Measurements from ENCODE around the gene MOXD1.

The MOXD1 gene

DNA sequence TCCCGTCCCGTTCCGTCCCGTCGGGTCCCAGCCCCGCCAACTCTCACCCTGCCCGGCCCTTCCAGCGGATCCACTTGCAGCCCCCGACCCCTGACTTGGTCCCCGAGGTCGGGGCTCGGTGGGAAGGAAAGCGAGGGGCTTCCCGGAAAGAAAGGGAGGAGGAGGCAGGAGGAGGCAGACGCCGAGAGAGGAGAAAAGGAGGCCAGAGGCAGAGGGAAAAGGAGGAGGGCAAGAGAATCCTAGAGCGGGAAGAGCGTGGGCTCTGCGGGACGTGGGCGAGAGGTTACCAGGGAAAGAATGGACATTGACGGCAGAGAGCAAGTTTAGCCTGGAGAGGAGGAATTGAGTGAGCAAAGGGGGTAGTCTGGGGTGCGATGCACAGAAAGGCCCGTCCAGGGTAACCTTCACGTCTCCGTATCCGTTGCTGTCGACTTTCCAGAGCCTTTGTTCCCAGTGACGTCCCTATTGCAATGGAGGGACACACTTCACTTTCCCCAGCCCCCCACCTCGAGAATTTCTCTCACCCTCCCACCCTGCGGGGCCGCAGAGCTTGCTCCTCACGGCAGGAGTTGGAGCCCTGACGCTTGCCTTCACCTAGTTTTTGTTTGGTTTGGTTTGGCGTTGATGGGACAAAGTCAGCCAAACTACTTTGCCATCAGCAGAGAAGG is 477 bp upstream of the MOXD1 start:
- H4K20me1 ChIP-seq (ENCODE audit: insufficient read depth, low read length), result no peaks in the 10 kb centered on the region
- peaks cover 16% of the 10 kb centered on the region for H3K4me1 ChIP-seq (ENCODE audit: insufficient read depth, low read length, severe bottlenecking)
- TF ChIP-seq, protein P1, sequence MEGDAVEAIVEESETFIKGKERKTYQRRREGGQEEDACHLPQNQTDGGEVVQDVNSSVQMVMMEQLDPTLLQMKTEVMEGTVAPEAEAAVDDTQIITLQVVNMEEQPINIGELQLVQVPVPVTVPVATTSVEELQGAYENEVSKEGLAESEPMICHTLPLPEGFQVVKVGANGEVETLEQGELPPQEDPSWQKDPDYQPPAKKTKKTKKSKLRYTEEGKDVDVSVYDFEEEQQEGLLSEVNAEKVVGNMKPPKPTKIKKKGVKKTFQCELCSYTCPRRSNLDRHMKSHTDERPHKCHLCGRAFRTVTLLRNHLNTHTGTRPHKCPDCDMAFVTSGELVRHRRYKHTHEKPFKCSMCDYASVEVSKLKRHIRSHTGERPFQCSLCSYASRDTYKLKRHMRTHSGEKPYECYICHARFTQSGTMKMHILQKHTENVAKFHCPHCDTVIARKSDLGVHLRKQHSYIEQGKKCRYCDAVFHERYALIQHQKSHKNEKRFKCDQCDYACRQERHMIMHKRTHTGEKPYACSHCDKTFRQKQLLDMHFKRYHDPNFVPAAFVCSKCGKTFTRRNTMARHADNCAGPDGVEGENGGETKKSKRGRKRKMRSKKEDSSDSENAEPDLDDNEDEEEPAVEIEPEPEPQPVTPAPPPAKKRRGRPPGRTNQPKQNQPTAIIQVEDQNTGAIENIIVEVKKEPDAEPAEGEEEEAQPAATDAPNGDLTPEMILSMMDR (IDR thresholded peaks at IDR 0.05; ENCODE audit: low read length), result no peak
- no peak for TF ChIP-seq EZH2 (IDR thresholded peaks at IDR 0.05; ENCODE audit: borderline replicate concordance, low read length)
- H3K9ac ChIP-seq (ENCODE audit: low read length), result peak overlapping the region; percentile 56; the same call in 1 of the 2 replicates
- no peak overlapping the region for H2AFZ ChIP-seq (ENCODE audit: low read length)
- H3K9me2 ChIP-seq (ENCODE audit: low read depth, low read length), result no peaks in the 10 kb centered on the region
- H3K79me2 ChIP-seq (ENCODE audit: insufficient read depth, low read length), result no peaks in the 10 kb centered on the region
- H3F3A ChIP-seq (ENCODE audit: insufficient read depth, low read length), result peaks cover 4% of the 10 kb centered on the region; the same call in 1 of the 2 replicates
- H3K4me3 ChIP-seq (ENCODE audit: low read depth, low read length, poor library complexity, severe bottlenecking), result peak overlapping the region; percentile 65
- no peak overlapping the region for H3K27ac ChIP-seq (ENCODE audit: low read depth, low read length, poor library complexity, severe bottlenecking)
- H3K36me3 ChIP-seq (ENCODE audit: insufficient read depth, low read length), result no peaks in the 10 kb centered on the region
- peaks cover 4% of the 10 kb centered on the region; the same call in 1 of the 2 replicates for H3K27me3 ChIP-seq (ENCODE audit: insufficient read depth, low read length)
- peak overlapping the region; percentile 63 for H3K4me2 ChIP-seq (ENCODE audit: low read length)
- H3K9me3 ChIP-seq (ENCODE audit: low read length), result no peaks in the 10 kb centered on the region

DNA sequence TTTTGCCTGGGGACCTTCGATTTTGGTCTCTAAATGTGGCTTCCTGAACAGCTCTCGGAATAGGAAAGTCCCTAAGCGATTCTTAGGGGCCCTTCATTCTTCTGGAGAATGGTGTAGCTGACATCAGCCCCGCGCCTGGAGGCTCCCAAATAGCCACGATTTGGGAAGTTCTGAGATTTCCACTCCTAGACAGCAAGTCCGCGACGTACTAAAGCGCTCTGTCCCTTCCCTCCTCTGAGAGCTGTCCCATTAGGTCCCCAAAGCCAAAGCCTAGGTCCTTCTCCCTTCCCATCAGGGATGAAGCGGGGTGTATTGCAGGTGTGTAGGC is 756 bp downstream of the MOXD1 start:
- H3K4me2 ChIP-seq (ENCODE audit: low read length), result peak overlapping the region; percentile 63

DNA sequence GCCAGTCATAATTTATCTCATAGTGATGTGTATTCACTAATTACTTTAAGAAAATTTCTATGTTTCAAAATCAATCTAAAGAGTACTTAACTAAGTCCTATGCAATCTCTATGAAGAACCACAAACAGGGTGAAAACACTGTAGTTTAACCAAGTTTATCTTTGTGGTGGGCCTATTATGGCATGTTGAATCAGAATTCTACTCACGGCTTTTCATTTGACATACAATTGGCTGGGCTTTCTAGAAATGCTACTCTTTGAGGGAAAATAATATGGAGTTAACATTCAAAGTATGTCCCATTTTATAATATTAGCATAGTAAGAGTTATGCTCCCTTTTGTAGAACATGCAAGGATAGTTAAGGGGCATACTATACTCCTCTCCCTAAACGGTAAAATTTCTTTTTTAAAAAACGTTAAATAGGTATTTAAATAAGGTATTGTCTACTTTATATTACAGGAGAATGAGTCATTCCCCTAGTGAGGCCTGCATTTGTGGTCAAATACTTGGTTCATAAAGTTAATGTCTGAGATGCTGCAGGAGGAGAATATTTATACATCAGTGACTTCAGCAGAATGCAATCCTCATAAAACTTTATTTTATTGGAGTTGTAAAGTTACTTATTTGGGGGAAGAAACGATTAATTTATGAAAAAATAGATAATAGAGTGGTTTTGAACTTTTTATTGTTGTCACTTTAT is 1.8 kb downstream of the MOXD1 start:
- Histone ChIP-seq H3K79me2 (ENCODE audit: insufficient read depth, low read length) (no peaks in the 10 kb centered on the region), H2AFZ (ENCODE audit: low read length) (no peak overlapping the region), H3K27me3 (ENCODE audit: insufficient read depth, low read length) (peaks cover 4% of the 10 kb centered on the region; the same call in 1 of the 2 replicates)

More for the DNA sequence above, 756 bp downstream of the MOXD1 start:
- H3K9ac ChIP-seq (ENCODE audit: low read length), result peak overlapping the region; percentile 27
- peak overlapping the region; percentile 65 for H3K4me3 ChIP-seq (ENCODE audit: low read depth, low read length, poor library complexity, severe bottlenecking)
- H3K4me1 ChIP-seq (ENCODE audit: insufficient read depth, low read length, severe bottlenecking), result peaks cover 16% of the 10 kb centered on the region
- no peak overlapping the region for H3K27ac ChIP-seq (ENCODE audit: low read depth, low read length, poor library complexity, severe bottlenecking)
- no peaks in the 10 kb centered on the region for H4K20me1 ChIP-seq (ENCODE audit: insufficient read depth, low read length)
- TF ChIP-seq, protein P1 (IDR thresholded peaks at IDR 0.05; ENCODE audit: low read length), result no peak
- TF ChIP-seq EZH2 (IDR thresholded peaks at IDR 0.05; ENCODE audit: borderline replicate concordance, low read length), result no peak
- H3K27me3 ChIP-seq (ENCODE audit: insufficient read depth, low read length), result peaks cover 4% of the 10 kb centered on the region; the same call in 1 of the 2 replicates
- H3K9me2 ChIP-seq (ENCODE audit: low read depth, low read length), result no peaks in the 10 kb centered on the region
- no peak overlapping the region for H2AFZ ChIP-seq (ENCODE audit: low read length)
- H3F3A ChIP-seq (ENCODE audit: insufficient read depth, low read length), result peaks cover 4% of the 10 kb centered on the region; the same call in 1 of the 2 replicates
- H3K36me3 ChIP-seq (ENCODE audit: insufficient read depth, low read length), result no peaks in the 10 kb centered on the region
- no peaks in the 10 kb centered on the region for H3K9me3 ChIP-seq (ENCODE audit: low read length)
- no peaks in the 10 kb centered on the region for H3K79me2 ChIP-seq (ENCODE audit: insufficient read depth, low read length)

More for the DNA sequence above, 1.8 kb downstream of the MOXD1 start:
- Histone ChIP-seq H4K20me1 (ENCODE audit: insufficient read depth, low read length) (no peaks in the 10 kb centered on the region), H3K4me1 (ENCODE audit: insufficient read depth, low read length, severe bottlenecking) (peaks cover 16% of the 10 kb centered on the region), H3K9me3 (ENCODE audit: low read length) (peaks cover 4% of the 10 kb centered on the region), H3K36me3 (ENCODE audit: insufficient read depth, low read length) (no peaks in the 10 kb centered on the region), H3K9me2 (ENCODE audit: low read depth, low read length) (no peaks in the 10 kb centered on the region), H3K27ac (ENCODE audit: low read depth, low read length, poor library complexity, severe bottlenecking) (no peak overlapping the region), H3K4me2 (ENCODE audit: low read length) (no peak overlapping the region), H3K4me3 (ENCODE audit: low read depth, low read length, poor library complexity, severe bottlenecking) (no peak overlapping the region), H3K9ac (ENCODE audit: low read length) (no peak overlapping the region), H3F3A (ENCODE audit: insufficient read depth, low read length) (peaks cover 4% of the 10 kb centered on the region; the same call in 1 of the 2 replicates)
- TF ChIP-seq, protein P1 (IDR thresholded peaks at IDR 0.05; ENCODE audit: low read length), result no peak
- TF ChIP-seq EZH2 (IDR thresholded peaks at IDR 0.05; ENCODE audit: borderline replicate concordance, low read length), result no peak

Data from OCI-LY1 (cell line).